Adrenal gland (tissue), 12 donors: ENCODE results near the gene UHRF1. TPM values are rescaled to one million over a fixed set of nuclear protein-coding genes. Genes with fewer than 3 reads are reported as not detected.

Experiments
- DNase-seq, 7 donors: peaks; one replicate each; pipeline ENCODE4 v3.0.0-alpha.2; 2019 to 2020
- H3K27ac ChIP-seq, 5 donors: fragments of 200-600 bp; sonication (generic) in 4 of 5; 1 replicate in 3 of 5; 2 replicates in 2 of 5; pipeline versions ENCODE4 v1.5.1 to v1.8.0; 2016 to 2020; ENCODE audit warnings: mild to moderate bottlenecking in 1 of 5
- H3K27me3 ChIP-seq: fragments of 200-600 bp; 2 replicates; pipeline ENCODE4 v1.8.0; 2021
- H3K36me3 ChIP-seq, 2 donors: fragments of 200-600 bp; replicated peaks in 1 of 2; 1 replicate in 1 of 2; 2 replicates in 1 of 2; pipeline versions ENCODE4 v1.5.1 to v1.8.0; 2018 to 2022
- H3K4me1 ChIP-seq, 2 donors: fragments of 200-600 bp; replicated peaks in 1 of 2; 1 replicate in 1 of 2; 2 replicates in 1 of 2; pipeline versions ENCODE4 v1.5.1 to v1.8.0; 2018 to 2021
- H3K4me3 ChIP-seq, 4 donors: fragments of 200-600 bp; sonication (generic) in 3 of 4; one replicate each; pipeline ENCODE4 v1.5.1; 2016 to 2018
- H3K9me3 ChIP-seq, 3 donors: fragments of 200-600 bp; sonication (generic) in 1 of 3; replicated peaks in 1 of 3; 1 replicate in 2 of 3; 2 replicates in 1 of 3; pipeline versions ENCODE4 v1.5.1 to v1.8.0; 2016 to 2021
- CTCF ChIP-seq, 6 experiments: fragments of 450-650 bp in 4 of 6; fragments of 200-600 bp in 2 of 6; sonication (generic) in 1 of 6; IDR thresholded peaks; 1 replicate in 5 of 6; 2 replicates in 1 of 6; pipeline versions ENCODE4 v1.5.1 to v1.8.0; 2016 to 2021; ENCODE audit warnings: antibody characterized with exemption in 6 of 6, mild to moderate bottlenecking in 2 of 6, moderate library complexity in 1 of 6
- POLR2A ChIP-seq, 2 donors: fragments of 450-650 bp; IDR thresholded peaks; one replicate each; pipeline ENCODE4 v1.6.1; 2017; ENCODE audit warnings: antibody characterized with exemption in 2 of 2, mild to moderate bottlenecking in 2 of 2, moderate library complexity in 1 of 2
- WGBS, 4 donors: extraction: QIAGEN DNeasy Blood & Tissue Kit in 2 of 4; methylation state at CpG; one replicate each; pipeline versions ENCODE4 v1.1.5 to v1.1.7; 2013 to 2017; 5-methylcytosine and 5-hydroxymethylcytosine counted together
- intact Hi-C, 2 donors: fragments of 100-400 bp; cut with DNase I; formaldehyde crosslinking; loops; one replicate each; pipeline versions ENCODE4 v1.14.1 to v1.15.0; 2022 to 2023
- polyA plus RNA-seq, 3 donors: library from polyadenylated mRNA; stranded (reverse); fragments of 200-250 nt in 2 of 3; fragments of 350-450 nt in 1 of 3; fragmentation: Illumina TruSeq in 1 of 3; extraction: RNeasy Lipid Tissue Mini Kit (QIAGEN cat#74804) in 1 of 3; gene quantifications; one replicate each; pipeline ENCODE4 v1.2.3, GENCODE V29; 2013 to 2014
- total RNA-seq, 9 donors: library from RNA; depleted of rRNA in 4 of 9; stranded (reverse); fragments of >200 nt in 4 of 9; fragments of 120-200 nt in 1 of 9; fragmentation: NEBNext Ultra II Directional in 1 of 9; extraction: Animal tissue kit (Norgen Biotek cat#: 25700) in 1 of 9; gene quantifications; one replicate each; pipeline versions ENCODE4 v1.1.0 to v1.2.4, GENCODE V29; 2013 to 2023
- donor health status: healthy with polysubstance abuse.
- donor health status: Bipolar disorder and iron deficiency.
- donor health status: DM: yes; HTN: yes; CAD: no.
- donor health status: DM: no; HTN: no; CAD: no.
- donor health status: DM: no; HTN: no; CAD: no.
- donor health status: DM: yes; HTN: yes; CAD: no.

Gene UHRF1
- total and polyA plus RNA-seq, 12 donors, result 0.56 to 11.0 (median 1.1) TPM

GRCh38 chr19:4968462-4969291 lies 59.4 kb downstream of the UHRF1 start, which contains the start of gene KDM4B:
Gene KDM4B (plus strand): TSS chr19:4969113. CDS start chr19:5032891, 63,778 bp downstream.
- no peaks in the 10 kb centered on the region for H3K36me3 ChIP-seq
- intact Hi-C loops, result no loop called here
- TF ChIP-seq POLR2A (IDR thresholded peaks at IDR 0.05) (peak; percentile 98), CTCF (IDR thresholded peaks at IDR 0.05) (peak in 1 of 6 experiments; percentile 10)
- DNase-seq, result peak; percentile 99 to 100 (median 100)
- H3K4me1 ChIP-seq, result peaks cover 34 to 39% of the 10 kb centered on the region in 2 donors
- no peaks in the 10 kb centered on the region for H3K27me3 ChIP-seq
- WGBS, 4 donors, result 0 to 4% (median 0%) methylated on average over 8 to 95 of the region's 96 CpGs
- peak within 1 kb of the TSS in 3 of 4 donors; percentile 14 to 79 (median 51) for H3K4me3 ChIP-seq
- no peaks in the 10 kb centered on the region for H3K9me3 ChIP-seq
- peak within 1 kb of the TSS; percentile 61 to 93 (median 84) for H3K27ac ChIP-seq

GRCh38 chr19:4969292-4969771 lies 60.0 kb downstream of the UHRF1 start:
- no peak for TF ChIP-seq CTCF (IDR thresholded peaks at IDR 0.05)
- no peak for TF ChIP-seq POLR2A (IDR thresholded peaks at IDR 0.05)
- intact Hi-C loops, result no loop called here
- no peaks in the 10 kb centered on the region for H3K36me3 ChIP-seq
- H3K4me3 ChIP-seq, result peak overlapping the region in 3 of 4 donors; percentile 14 to 79 (median 51)
- peak in 1 of 7 donors; percentile 35 for DNase-seq
- peaks cover 34 to 44% of the 10 kb centered on the region in 2 donors for H3K4me1 ChIP-seq
- WGBS, 4 donors, result 0 to 1% (median 0%) methylated on average over 12 to 54 of the region's 54 CpGs
- no peaks in the 10 kb centered on the region for H3K27me3 ChIP-seq
- peak overlapping the region in 4 of 5 donors; percentile 61 to 93 (median 85) for H3K27ac ChIP-seq
- H3K9me3 ChIP-seq, result no peaks in the 10 kb centered on the region

- H3K27me3 ChIP-seq, result no peaks in the 10 kb centered on the region
- peak overlapping the region; percentile 61 to 93 (median 84) for H3K27ac ChIP-seq
- H3K4me3 ChIP-seq, result peak overlapping the region in 3 of 4 donors; percentile 14 to 79 (median 51)
- intact Hi-C loops, result loop anchor here (5.0 to 10.0 kb wide), 2 partner anchors 55 to 62 kb away; no protein-coding TSS in a partner anchor
- H3K4me1 ChIP-seq, result peaks cover 34 to 51% of the 10 kb centered on the region in 2 donors
- H3K36me3 ChIP-seq, result no peaks in the 10 kb centered on the region
- 1 to 4% (median 3%) methylated on average over 14 to 25 of the region's 25 CpGs for WGBS, 4 donors
- DNase-seq, result peak in 6 of 7 donors; percentile 30 to 57 (median 48)
- no peaks in the 10 kb centered on the region for H3K9me3 ChIP-seq
- no peak for TF ChIP-seq POLR2A (IDR thresholded peaks at IDR 0.05)
- no peak for TF ChIP-seq CTCF (IDR thresholded peaks at IDR 0.05)
Observed at GRCh38 chr19:4969772-4970531, 60.7 kb downstream of the UHRF1 start.
